ENCODE measurements around the gene NEAT1.

NEAT1 gene

GRCh38 chr11:65433657-65434056 is 11.1 kb downstream of the NEAT1 start:
- no peak for TF ChIP-seq CTCF (IDR thresholded peaks at IDR 0.05; ENCODE audit: insufficient read depth, missing control alignments)
- FAIRE-seq (no peak), DNase-seq (ENCODE audit: insufficient read length, low spot score) (no peak)

- DNase-seq (ENCODE audit: insufficient read length, low spot score) (no peak), FAIRE-seq (no peak)
- no peak for TF ChIP-seq CTCF (IDR thresholded peaks at IDR 0.05; ENCODE audit: insufficient read depth, missing control alignments)
These were observed 11.6 kb downstream of the NEAT1 start for GRCh38 chr11:65434057-65434666.

- FAIRE-seq (no peak), DNase-seq (ENCODE audit: insufficient read length, low spot score) (no peak)
- TF ChIP-seq CTCF (IDR thresholded peaks at IDR 0.05; ENCODE audit: insufficient read depth, missing control alignments): no peak
These were observed 12.2 kb downstream of the NEAT1 start for GRCh38 chr11:65434667-65435410.

GRCh38 chr11:65435411-65435931 is 12.9 kb downstream of the NEAT1 start:
- FAIRE-seq (no peak), DNase-seq (ENCODE audit: insufficient read length, low spot score) (no peak)

GRCh38 chr11:65435981-65436411 is 13.4 kb downstream of the NEAT1 start:
- FAIRE-seq (no peak), DNase-seq (ENCODE audit: insufficient read length, low spot score) (no peak)
- TF ChIP-seq CTCF (IDR thresholded peaks at IDR 0.05; ENCODE audit: insufficient read depth, missing control alignments): no peak

More at GRCh38 chr11:65435411-65435931, 12.9 kb downstream of the NEAT1 start:
- no peak for TF ChIP-seq CTCF (IDR thresholded peaks at IDR 0.05; ENCODE audit: insufficient read depth, missing control alignments)

GRCh38 chr11:65436412-65437032 is 13.9 kb downstream of the NEAT1 start:
- no peak for FAIRE-seq
- no peak for TF ChIP-seq CTCF (IDR thresholded peaks at IDR 0.05; ENCODE audit: insufficient read depth, missing control alignments)
- no peak for DNase-seq (ENCODE audit: insufficient read length, low spot score)
